Measurements from ENCODE around the gene AIRE.
"Not testable (repeated sequence)": the region's sequence is repeated elsewhere in the genome, so short reads cannot be mapped to it uniquely, and the experiment has no call there.

DNA sequence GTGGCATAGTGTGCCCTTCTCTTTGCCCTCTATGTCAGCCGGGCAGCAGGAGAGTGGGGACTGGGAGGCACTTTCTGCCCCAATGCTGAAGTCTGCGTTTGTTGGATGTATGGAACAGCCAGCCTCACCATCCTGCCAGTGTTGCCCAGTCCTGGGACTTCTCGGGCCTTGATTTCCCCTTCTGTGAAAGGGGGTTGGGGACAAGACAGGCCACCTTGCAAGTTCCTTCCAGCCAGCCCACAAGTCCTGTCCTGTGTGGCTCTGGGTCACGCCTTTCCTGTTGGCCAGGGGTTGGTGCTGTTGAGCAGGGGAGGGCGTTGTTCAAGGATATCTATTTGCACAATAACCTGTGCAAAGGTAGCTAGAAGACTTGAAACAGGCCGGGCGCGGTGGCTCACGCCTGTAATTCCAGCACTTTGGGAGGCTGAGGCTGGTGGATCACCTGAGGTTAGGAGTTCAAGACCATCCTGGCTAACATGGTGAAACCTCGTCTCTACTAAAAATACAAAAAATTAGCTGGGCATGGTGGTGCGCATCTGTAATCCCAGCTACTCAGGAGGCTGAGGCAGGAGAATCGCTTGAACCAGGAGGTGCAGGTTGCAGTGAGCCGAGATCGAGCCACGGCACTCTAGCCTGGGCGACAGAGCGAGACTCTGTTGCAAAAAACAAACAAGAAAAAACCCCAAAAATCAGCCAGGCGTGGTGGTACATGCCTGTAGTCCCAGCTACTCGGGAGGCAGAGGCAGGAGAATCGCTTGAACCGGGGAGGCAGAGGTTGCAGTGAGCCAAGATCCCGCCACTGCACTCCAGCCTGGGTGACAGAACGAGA is 17.1 kb downstream of the AIRE start:
- not testable (repeated sequence) for TF ChIP-seq CTCF, POLR2A (IDR thresholded peaks at IDR 0.05)

Measured in uterus (tissue), 2 donors.